ENCODE measurements around the gene SNAP91. TPM values are rescaled to one million over a fixed set of nuclear protein-coding genes. Genes with fewer than 3 reads are reported as not detected.

SNAP91 gene
- total RNA-seq, 4 donors from 2014 or later = 1.8 to 18.1 TPM; not detected in 2

- Histone ChIP-seq H3K27ac (no peak overlapping the region), H3K4me1 (no peaks in the 10 kb centered on the region), H3K4me3 (no peak overlapping the region), H3K27me3 (no peaks in the 10 kb centered on the region), H3K36me3 (no peaks in the 10 kb centered on the region), H3K9me3 (no peaks in the 10 kb centered on the region)
- TF ChIP-seq POLR2A (IDR thresholded peaks at IDR 0.05) (no peak), CTCF (IDR thresholded peaks at IDR 0.05) (no peak)
- intact Hi-C loops (cut with DNase I; ENCODE audit: low total_unique reads) = no loop called here
- no peak for DNase-seq
Measured at GRCh38 chr6:83711958-83712357, 3.1 kb upstream of the SNAP91 start.

- no peaks in the 10 kb centered on the region for H3K27me3 ChIP-seq
- peak overlapping the region in 1 of 2 donors; percentile 17 for H3K4me3 ChIP-seq
- H3K9me3 ChIP-seq = no peaks in the 10 kb centered on the region
- TF ChIP-seq CTCF (IDR thresholded peaks at IDR 0.05) = no peak
- TF ChIP-seq POLR2A (IDR thresholded peaks at IDR 0.05) = no peak
- DNase-seq = no peak
- no peaks in the 10 kb centered on the region for H3K4me1 ChIP-seq
- intact Hi-C loops (cut with DNase I; ENCODE audit: low total_unique reads) = no loop called here
- no peaks in the 10 kb centered on the region for H3K36me3 ChIP-seq
- no peak overlapping the region for H3K27ac ChIP-seq
Measured at GRCh38 chr6:83709748-83710050, 798 bp upstream of the SNAP91 start.

- Histone ChIP-seq H3K4me3 (peak overlapping the region; percentile 17 to 38), H3K27me3 (no peaks in the 10 kb centered on the region), H3K9me3 (no peaks in the 10 kb centered on the region), H3K4me1 (no peaks in the 10 kb centered on the region), H3K27ac (no peak overlapping the region), H3K36me3 (no peaks in the 10 kb centered on the region)
- TF ChIP-seq POLR2A (IDR thresholded peaks at IDR 0.05) = no peak
- TF ChIP-seq CTCF (IDR thresholded peaks at IDR 0.05) = no peak
- intact Hi-C loops (cut with DNase I; ENCODE audit: low total_unique reads) = no loop called here
- no peak for DNase-seq
Measured at GRCh38 chr6:83708546-83708969, 343 bp downstream of the SNAP91 start.

GRCh38 chr6:83707829-83708545 lies 914 bp downstream of the SNAP91 start:
- no peaks in the 10 kb centered on the region for H3K9me3 ChIP-seq
- H3K36me3 ChIP-seq = no peaks in the 10 kb centered on the region
- TF ChIP-seq CTCF (IDR thresholded peaks at IDR 0.05) (no peak), POLR2A (IDR thresholded peaks at IDR 0.05) (no peak)
- no peaks in the 10 kb centered on the region for H3K27me3 ChIP-seq
- no peak overlapping the region for H3K27ac ChIP-seq
- H3K4me1 ChIP-seq = no peaks in the 10 kb centered on the region
- no peak for DNase-seq
- intact Hi-C loops (cut with DNase I; ENCODE audit: low total_unique reads) = no loop called here
- peak overlapping the region; percentile 17 to 38 for H3K4me3 ChIP-seq

GRCh38 chr6:83702749-83703148 lies 6.2 kb downstream of the SNAP91 start:
- no peaks in the 10 kb centered on the region for H3K4me1 ChIP-seq
- no peak overlapping the region for H3K4me3 ChIP-seq
- intact Hi-C loops (cut with DNase I; ENCODE audit: low total_unique reads) = no loop called here
- no peak for TF ChIP-seq CTCF (IDR thresholded peaks at IDR 0.05)
- TF ChIP-seq POLR2A (IDR thresholded peaks at IDR 0.05) = no peak
- DNase-seq = no peak
- H3K9me3 ChIP-seq = no peaks in the 10 kb centered on the region
- no peaks in the 10 kb centered on the region for H3K27me3 ChIP-seq
- H3K27ac ChIP-seq = no peak overlapping the region
- no peaks in the 10 kb centered on the region for H3K36me3 ChIP-seq
